ENCODE results near the gene PKN1.
"Not testable (repeated sequence)": the region's sequence is repeated elsewhere in the genome, so short reads cannot be mapped to it uniquely, and the experiment has no call there.

PKN1 gene

GRCh38 chr19:14496029-14496833 lies 63.1 kb downstream of the PKN1 start, which contains the start of gene GIPC1:
GIPC1 (minus strand) TSS chr19:14496127; CDS start chr19:14482976, 13,151 bp downstream.
- Histone ChIP-seq H3K4me3 (ENCODE audit: low read depth in 1 of 5, low read length in 5 of 5) (peak within 1 kb of the TSS; percentile 43 to 80 (median 72)), H3K9me3 (ENCODE audit: control insufficient read depth in 5 of 5, low read length in 5 of 5) (no peaks in the 10 kb centered on the region), H3K4me1 (ENCODE audit: control insufficient read depth in 5 of 5, insufficient read depth in 5 of 5, low read length in 5 of 5) (peaks cover 15 to 35% (median 34%) of the 10 kb centered on the region in 5 donors), H3K36me3 (ENCODE audit: control insufficient read depth in 5 of 5, insufficient read depth in 5 of 5, low read length in 5 of 5) (peaks cover 0 to 13% (median 6%) of the 10 kb centered on the region in 5 donors), H3K27ac (ENCODE audit: low read depth, low read length) (peak within 1 kb of the TSS; percentile 88), H3K27me3 (ENCODE audit: control insufficient read depth in 5 of 5, insufficient read depth in 4 of 5, low read length in 5 of 5) (no peaks in the 10 kb centered on the region), H3K9ac (ENCODE audit: low read length in 5 of 5) (peak within 1 kb of the TSS; percentile 26 to 79 (median 66))

- H3K27me3 ChIP-seq (ENCODE audit: control insufficient read depth in 5 of 5, insufficient read depth in 4 of 5, low read length in 5 of 5), result no peaks in the 10 kb centered on the region
These were observed 63.7 kb downstream of the PKN1 start for GRCh38 chr19:14496834-14497227.

DNA sequence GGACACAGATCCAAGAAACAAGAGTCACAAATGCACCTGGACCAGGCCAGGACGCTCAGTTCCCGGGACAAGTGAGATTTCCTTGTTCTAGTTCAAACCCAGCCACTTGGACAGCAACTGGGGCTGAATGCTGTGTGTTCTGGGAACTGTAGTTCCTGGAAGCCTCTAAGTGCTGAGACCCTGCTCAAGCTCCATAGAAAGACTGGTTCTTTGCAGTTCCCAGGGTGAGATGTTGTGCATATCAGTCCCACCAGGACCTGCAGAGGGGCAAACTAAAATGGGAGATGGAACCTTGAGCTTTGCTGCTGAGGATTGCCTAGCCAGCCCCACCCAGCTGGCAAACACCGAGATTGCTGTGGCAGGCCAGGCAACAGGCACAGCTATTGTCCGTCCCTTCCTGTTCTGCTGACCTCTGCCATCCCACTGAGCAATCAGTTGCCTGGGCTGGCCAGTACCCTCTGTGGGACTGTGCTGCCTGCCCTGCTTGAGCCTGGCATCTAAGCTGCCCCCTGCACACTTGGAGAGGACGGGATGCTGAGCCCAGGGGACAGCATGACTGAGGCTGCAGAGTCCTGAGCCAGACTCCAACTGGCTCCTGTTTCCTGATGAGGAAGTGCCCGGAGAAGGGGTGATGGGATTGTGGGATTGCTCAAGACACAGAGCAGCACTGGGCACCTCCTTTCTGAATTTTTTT lies 64.3 kb downstream of the PKN1 start:
- Histone ChIP-seq H3K4me3 (ENCODE audit: low read depth in 1 of 5, low read length in 5 of 5) (peak overlapping the region in 2 of 5 donors; percentile 22 to 48), H3K36me3 (ENCODE audit: control insufficient read depth in 5 of 5, insufficient read depth in 5 of 5, low read length in 5 of 5) (peaks cover 0 to 6% (median 3%) of the 10 kb centered on the region in 5 donors), H3K9me3 (ENCODE audit: control insufficient read depth in 5 of 5, low read length in 5 of 5) (no peaks in the 10 kb centered on the region), H3K27me3 (ENCODE audit: control insufficient read depth in 5 of 5, insufficient read depth in 4 of 5, low read length in 5 of 5) (no peaks in the 10 kb centered on the region), H3K27ac (ENCODE audit: low read depth, low read length) (peak overlapping the region; percentile 88), H3K4me1 (ENCODE audit: control insufficient read depth in 5 of 5, insufficient read depth in 5 of 5, low read length in 5 of 5) (peaks cover 15 to 39% (median 37%) of the 10 kb centered on the region in 5 donors), H3K9ac (ENCODE audit: low read length in 5 of 5) (peak overlapping the region in 2 of 5 donors; percentile 25 to 41)

More at GRCh38 chr19:14496834-14497227, 63.7 kb downstream of the PKN1 start:
- Histone ChIP-seq H3K27ac (ENCODE audit: low read depth, low read length) (peak overlapping the region; percentile 88), H3K9me3 (ENCODE audit: control insufficient read depth in 5 of 5, low read length in 5 of 5) (no peaks in the 10 kb centered on the region), H3K36me3 (ENCODE audit: control insufficient read depth in 5 of 5, insufficient read depth in 5 of 5, low read length in 5 of 5) (peaks cover 0 to 9% (median 3%) of the 10 kb centered on the region in 5 donors), H3K4me3 (ENCODE audit: low read depth in 1 of 5, low read length in 5 of 5) (peak overlapping the region in 4 of 5 donors; percentile 22 to 76 (median 52)), H3K4me1 (ENCODE audit: control insufficient read depth in 5 of 5, insufficient read depth in 5 of 5, low read length in 5 of 5) (peaks cover 15 to 35% (median 34%) of the 10 kb centered on the region in 5 donors), H3K9ac (ENCODE audit: low read length in 5 of 5) (peak overlapping the region; percentile 1 to 58 (median 26))

- Histone ChIP-seq H3K36me3 (ENCODE audit: control insufficient read depth in 5 of 5, insufficient read depth in 5 of 5, low read length in 5 of 5) (no peaks in the 10 kb centered on the region), H3K4me1 (ENCODE audit: control insufficient read depth in 5 of 5, insufficient read depth in 5 of 5, low read length in 5 of 5) (peaks cover 2 to 22% (median 17%) of the 10 kb centered on the region in 5 donors), H3K9ac (ENCODE audit: low read length in 5 of 5) (no peak overlapping the region), H3K4me3 (ENCODE audit: low read depth in 1 of 5, low read length in 5 of 5) (no peak overlapping the region), H3K27ac (ENCODE audit: low read depth, low read length) (no peak overlapping the region), H3K9me3 (ENCODE audit: control insufficient read depth in 5 of 5, low read length in 5 of 5) (no peaks in the 10 kb centered on the region), H3K27me3 (ENCODE audit: control insufficient read depth in 5 of 5, insufficient read depth in 4 of 5, low read length in 5 of 5) (no peaks in the 10 kb centered on the region)
These were observed 69.4 kb downstream of the PKN1 start for GRCh38 chr19:14502334-14503092.

DNA sequence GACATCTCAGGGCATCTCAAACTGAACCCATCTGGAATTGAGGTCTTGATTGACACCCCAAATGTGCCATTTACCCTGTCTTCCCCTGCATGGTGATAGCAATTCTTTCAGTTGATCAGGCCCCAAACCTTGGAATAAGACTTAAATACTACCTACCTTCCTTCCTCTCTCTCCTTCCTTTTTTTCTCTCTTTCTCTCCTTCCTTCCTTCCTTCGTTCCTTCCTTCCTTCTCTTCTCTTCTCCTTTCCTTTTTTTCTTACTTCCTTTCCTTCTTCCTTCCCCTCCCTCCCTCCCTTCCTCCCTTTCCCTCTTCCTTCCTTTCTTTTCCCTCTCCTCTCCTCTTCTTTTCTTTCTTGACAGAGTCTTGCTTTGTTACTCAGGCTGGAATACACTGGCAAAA lies 70.2 kb downstream of the PKN1 start:
- H3K27ac ChIP-seq (ENCODE audit: low read depth, low read length), result no peak overlapping the region
- H3K9ac ChIP-seq (ENCODE audit: low read length in 5 of 5), result no peak overlapping the region
- H3K9me3 ChIP-seq (ENCODE audit: control insufficient read depth in 5 of 5, low read length in 5 of 5), result no peaks in the 10 kb centered on the region
- H3K4me1 ChIP-seq (ENCODE audit: control insufficient read depth in 5 of 5, insufficient read depth in 5 of 5, low read length in 5 of 5), result peaks cover 0 to 15% (median 12%) of the 10 kb centered on the region in 5 donors
- H3K4me3 ChIP-seq (ENCODE audit: low read depth in 1 of 5, low read length in 5 of 5), result no peak overlapping the region
- no peaks in the 10 kb centered on the region for H3K36me3 ChIP-seq (ENCODE audit: control insufficient read depth in 5 of 5, insufficient read depth in 5 of 5, low read length in 5 of 5)
- H3K27me3 ChIP-seq (ENCODE audit: control insufficient read depth in 5 of 5, insufficient read depth in 4 of 5, low read length in 5 of 5), result no peaks in the 10 kb centered on the region

DNA sequence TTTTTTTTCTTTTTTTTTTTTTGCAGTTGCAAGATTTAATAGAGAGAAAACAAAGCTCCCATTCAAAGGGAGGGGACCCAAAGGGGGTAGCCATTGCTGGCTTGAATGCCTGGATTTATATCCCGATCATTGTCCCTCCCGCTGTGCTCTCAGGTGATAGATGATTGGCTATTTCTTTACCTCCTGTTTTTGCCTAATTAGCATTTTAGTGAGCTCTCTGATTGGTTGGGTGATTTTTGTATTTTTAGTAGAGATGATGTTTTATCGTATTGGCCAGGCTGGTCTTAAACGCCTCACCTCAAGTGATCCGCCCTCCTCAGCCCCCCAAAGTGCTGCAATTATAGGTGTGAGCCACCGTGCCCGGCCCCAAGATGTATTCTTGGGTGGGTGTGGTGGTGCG lies 71.5 kb downstream of the PKN1 start:
- not testable (repeated sequence) for H3K27me3 ChIP-seq (ENCODE audit: control insufficient read depth in 5 of 5, insufficient read depth in 4 of 5, low read length in 5 of 5); H3K4me3 ChIP-seq (ENCODE audit: low read depth in 1 of 5, low read length in 5 of 5); H3K27ac ChIP-seq (ENCODE audit: low read depth, low read length); H3K36me3 ChIP-seq (ENCODE audit: control insufficient read depth in 5 of 5, insufficient read depth in 5 of 5, low read length in 5 of 5); H3K9ac ChIP-seq (ENCODE audit: low read length in 5 of 5); H3K9me3 ChIP-seq (ENCODE audit: control insufficient read depth in 5 of 5, low read length in 5 of 5)
- H3K4me1 ChIP-seq (ENCODE audit: control insufficient read depth in 5 of 5, insufficient read depth in 5 of 5, low read length in 5 of 5), result peaks cover 1 to 15% (median 12%) of the 10 kb centered on the region in 5 donors

DNA sequence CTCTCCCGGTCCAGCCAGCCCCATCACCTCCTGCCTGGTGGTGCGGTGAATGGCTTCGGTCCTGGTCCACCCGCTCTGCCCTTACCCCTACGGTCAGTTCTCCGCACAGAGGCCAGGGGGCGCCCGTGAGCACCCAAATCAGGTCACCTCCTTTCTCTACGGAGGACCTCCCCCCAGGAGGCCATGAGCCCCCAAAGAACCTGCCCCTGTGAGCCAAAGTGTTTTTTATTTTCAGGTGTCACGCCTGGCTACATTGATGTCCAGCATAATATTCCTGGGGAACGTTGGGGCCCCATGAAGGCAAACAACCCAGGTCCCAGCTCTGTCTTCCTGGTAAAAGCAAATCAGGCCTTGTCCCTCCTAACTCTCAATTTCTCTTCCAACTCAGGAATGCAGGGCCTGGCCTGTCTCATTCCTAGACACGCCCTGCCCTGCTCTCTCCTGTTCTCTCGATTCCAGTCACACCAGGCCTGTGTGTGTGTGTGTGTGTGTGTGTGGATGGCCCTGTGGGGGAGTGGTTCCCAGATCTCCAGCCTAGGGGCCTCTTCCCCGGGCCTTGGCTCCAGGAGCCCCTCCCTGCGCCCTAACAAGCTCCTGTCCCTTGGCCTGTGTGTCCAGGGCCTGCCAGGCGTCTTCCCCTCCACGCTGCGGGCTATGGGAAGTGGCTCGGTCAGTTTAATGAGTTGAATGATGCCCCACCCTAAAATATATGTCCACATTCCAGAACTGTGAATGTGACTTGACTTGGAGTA lies 72.6 kb downstream of the PKN1 start:
- no peaks in the 10 kb centered on the region for H3K9me3 ChIP-seq (ENCODE audit: control insufficient read depth in 5 of 5, low read length in 5 of 5)
- peak overlapping the region; percentile 30 for H3K27ac ChIP-seq (ENCODE audit: low read depth, low read length)
- H3K36me3 ChIP-seq (ENCODE audit: control insufficient read depth in 5 of 5, insufficient read depth in 5 of 5, low read length in 5 of 5), result no peaks in the 10 kb centered on the region
- H3K27me3 ChIP-seq (ENCODE audit: control insufficient read depth in 5 of 5, insufficient read depth in 4 of 5, low read length in 5 of 5), result no peaks in the 10 kb centered on the region
- peaks cover 2 to 23% (median 18%) of the 10 kb centered on the region in 5 donors for H3K4me1 ChIP-seq (ENCODE audit: control insufficient read depth in 5 of 5, insufficient read depth in 5 of 5, low read length in 5 of 5)
- no peak overlapping the region for H3K4me3 ChIP-seq (ENCODE audit: low read depth in 1 of 5, low read length in 5 of 5)
- no peak overlapping the region for H3K9ac ChIP-seq (ENCODE audit: low read length in 5 of 5)

DNA sequence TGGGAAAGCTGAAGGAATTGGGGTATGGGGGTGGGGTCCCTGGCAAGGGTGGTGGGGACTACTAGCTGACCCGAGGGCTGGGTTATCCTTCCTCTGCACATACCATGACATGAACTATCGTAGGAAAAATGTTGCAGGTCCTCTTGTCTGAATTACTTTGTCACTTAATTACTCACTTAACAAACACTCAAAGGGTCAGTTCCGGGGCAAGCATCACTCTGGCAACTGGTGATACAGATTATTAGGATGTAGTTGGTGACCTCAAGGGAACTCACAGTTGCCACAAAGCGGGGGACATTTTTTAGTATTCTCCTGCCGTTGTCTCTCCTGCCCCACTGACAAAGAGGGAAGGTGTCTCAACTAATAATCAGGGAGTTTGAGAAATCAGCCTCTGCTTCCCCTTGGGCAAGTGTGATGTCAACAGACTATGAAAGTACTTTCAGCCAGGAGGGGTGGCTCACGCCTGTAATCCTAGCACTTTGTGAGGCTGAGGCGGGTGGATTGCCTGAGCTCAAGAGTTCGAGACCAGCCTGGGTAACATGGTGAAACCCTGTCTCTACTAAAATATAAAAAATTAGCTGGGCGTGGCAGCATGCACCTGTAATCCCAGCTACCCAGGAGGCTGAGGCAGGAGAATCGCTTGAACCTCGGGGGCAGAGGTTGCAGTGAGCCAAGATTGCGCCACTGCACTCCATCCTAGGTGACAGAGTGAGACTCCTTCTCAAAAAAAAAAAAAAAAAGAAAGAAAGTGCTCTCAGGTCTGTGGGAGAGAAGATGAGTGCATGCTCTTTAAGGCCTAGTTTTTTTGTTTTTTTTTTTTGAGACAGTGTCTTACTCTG lies 74.8 kb downstream of the PKN1 start:
- Histone ChIP-seq H3K4me1 (ENCODE audit: control insufficient read depth in 5 of 5, insufficient read depth in 5 of 5, low read length in 5 of 5) (peaks cover 5 to 26% (median 16%) of the 10 kb centered on the region in 5 donors), H3K9me3 (ENCODE audit: control insufficient read depth in 5 of 5, low read length in 5 of 5) (no peaks in the 10 kb centered on the region), H3K36me3 (ENCODE audit: control insufficient read depth in 5 of 5, insufficient read depth in 5 of 5, low read length in 5 of 5) (peaks cover 0 to 1% (median 0%) of the 10 kb centered on the region in 5 donors), H3K27me3 (ENCODE audit: control insufficient read depth in 5 of 5, insufficient read depth in 4 of 5, low read length in 5 of 5) (no peaks in the 10 kb centered on the region), H3K27ac (ENCODE audit: low read depth, low read length) (no peak overlapping the region), H3K4me3 (ENCODE audit: low read depth in 1 of 5, low read length in 5 of 5) (no peak overlapping the region), H3K9ac (ENCODE audit: low read length in 5 of 5) (no peak overlapping the region)

Data from subcutaneous abdominal adipose tissue (tissue), 5 donors.